ENCODE data around the gene ZFP69.

ZFP69 gene

DNA sequence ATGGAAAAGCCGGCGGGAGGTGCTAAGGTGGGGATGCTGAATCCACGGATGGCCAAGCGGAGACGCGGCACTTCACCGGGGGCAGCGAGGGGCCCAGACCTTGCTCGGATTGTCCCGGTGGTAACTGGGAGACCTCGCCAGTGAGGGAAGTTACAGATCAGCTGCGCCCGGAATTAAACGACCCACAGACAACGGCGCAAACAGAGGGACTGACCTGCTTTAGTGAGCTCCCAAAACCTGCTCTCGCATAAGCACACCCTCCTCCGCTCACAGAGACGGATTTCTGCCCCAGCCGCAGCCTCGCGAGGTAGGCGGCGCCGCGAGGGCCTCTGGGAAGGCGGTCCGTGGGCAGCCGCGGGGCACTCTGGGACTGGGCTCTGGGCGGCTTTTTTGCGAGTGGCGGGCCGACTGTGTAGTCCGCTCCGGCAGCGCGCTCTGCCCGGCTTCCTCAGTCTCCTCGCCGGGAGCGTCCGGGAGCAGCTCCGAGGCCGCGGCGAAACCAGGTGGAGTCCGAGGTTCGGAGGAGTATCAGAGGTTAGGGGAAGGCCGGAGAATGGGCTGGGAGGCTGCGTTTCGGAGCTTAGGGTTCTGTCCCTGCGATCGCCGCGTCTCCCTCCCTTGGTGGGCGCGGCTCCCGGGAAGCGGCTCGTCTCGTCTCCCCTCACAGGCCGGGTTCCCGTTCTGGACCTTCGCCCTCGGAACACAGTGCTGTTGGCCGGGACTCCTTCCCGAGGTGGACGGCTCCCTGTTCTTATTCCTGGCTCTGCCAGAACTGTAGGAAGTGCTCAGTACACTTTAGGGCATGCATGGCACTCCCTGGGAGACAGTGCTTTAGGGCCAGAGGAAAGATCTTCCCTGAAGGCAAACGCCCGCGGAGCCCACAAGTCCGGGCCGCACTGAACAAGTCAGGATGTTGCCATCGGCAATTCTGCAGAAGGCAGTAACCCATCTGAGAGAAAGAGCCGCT lies 31.6 kb downstream of the ZFP69 start, which contains the start of gene EXO5 (continued):
- TF ChIP-seq, protein P1, sequence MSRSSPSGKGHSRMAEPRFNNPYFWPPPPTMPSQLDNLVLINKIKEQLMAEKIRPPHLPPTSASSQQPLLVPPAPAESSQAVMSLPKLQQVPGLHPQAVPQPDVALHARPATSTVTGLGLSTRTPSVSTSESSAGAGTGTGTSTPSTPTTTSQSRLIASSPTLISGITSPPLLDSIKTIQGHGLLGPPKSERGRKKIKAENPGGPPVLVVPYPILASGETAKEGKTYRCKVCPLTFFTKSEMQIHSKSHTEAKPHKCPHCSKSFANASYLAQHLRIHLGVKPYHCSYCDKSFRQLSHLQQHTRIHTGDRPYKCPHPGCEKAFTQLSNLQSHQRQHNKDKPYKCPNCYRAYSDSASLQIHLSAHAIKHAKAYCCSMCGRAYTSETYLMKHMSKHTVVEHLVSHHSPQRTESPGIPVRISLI (tag by site-specific recombination; IDR thresholded peaks at IDR 0.05), result peak; percentile 83
- TF ChIP-seq BCL11B (tag by site-specific recombination; IDR thresholded peaks at IDR 0.05; ENCODE audit: low read depth) (no peak), ZNF48 (tag by site-specific recombination; IDR thresholded peaks at IDR 0.05) (no peak), ZNF76 (tag by site-specific recombination; IDR thresholded peaks at IDR 0.05; ENCODE audit: borderline replicate concordance, low read depth) (peak; percentile 98), ZNF423 (tag by site-specific recombination; IDR thresholded peaks at IDR 0.05) (no peak), HOXA7 (CRISPR knock-in tag; IDR thresholded peaks at IDR 0.05; ENCODE audit: borderline replicate concordance) (no peak), SP2 (tag by site-specific recombination; IDR thresholded peaks at IDR 0.05) (peak; percentile 74), ZSCAN16 (tag by site-specific recombination; IDR thresholded peaks at IDR 0.05) (no peak), ZFP37 (tag by site-specific recombination; IDR thresholded peaks at IDR 0.05) (peak; percentile 86), ZBTB8A (tag by site-specific recombination; IDR thresholded peaks at IDR 0.05) (peak; percentile 84), YY2 (tag by site-specific recombination; IDR thresholded peaks at IDR 0.05) (no peak), ZNF521 (tag by site-specific recombination; IDR thresholded peaks at IDR 0.05) (no peak), ZNF266 (tag by site-specific recombination; IDR thresholded peaks at IDR 0.05; ENCODE audit: low read depth) (no peak), ZNF670 (tag by site-specific recombination; IDR thresholded peaks at IDR 0.05; ENCODE audit: low read depth) (no peak), ZNF223 (tag by site-specific recombination; IDR thresholded peaks at IDR 0.05) (no peak), ZNF548 (tag by site-specific recombination; IDR thresholded peaks at IDR 0.05) (no peak), ZNF571 (tag by site-specific recombination; IDR thresholded peaks at IDR 0.05) (no peak), ZNF561 (tag by site-specific recombination; IDR thresholded peaks at IDR 0.05; ENCODE audit: borderline replicate concordance) (0 out of 2 replicates have a peak, but pooled peaks have one; percentile 61), ZNF132 (tag by site-specific recombination; IDR thresholded peaks at IDR 0.05; ENCODE audit: borderline replicate concordance) (no peak), ZNF274 (IDR thresholded peaks at IDR 0.05; ENCODE audit: low read length) (no peak), ZNF274 (tag by site-specific recombination; IDR thresholded peaks at IDR 0.05; ENCODE audit: borderline replicate concordance) (no peak)
- TF ChIP-seq, protein P2, sequence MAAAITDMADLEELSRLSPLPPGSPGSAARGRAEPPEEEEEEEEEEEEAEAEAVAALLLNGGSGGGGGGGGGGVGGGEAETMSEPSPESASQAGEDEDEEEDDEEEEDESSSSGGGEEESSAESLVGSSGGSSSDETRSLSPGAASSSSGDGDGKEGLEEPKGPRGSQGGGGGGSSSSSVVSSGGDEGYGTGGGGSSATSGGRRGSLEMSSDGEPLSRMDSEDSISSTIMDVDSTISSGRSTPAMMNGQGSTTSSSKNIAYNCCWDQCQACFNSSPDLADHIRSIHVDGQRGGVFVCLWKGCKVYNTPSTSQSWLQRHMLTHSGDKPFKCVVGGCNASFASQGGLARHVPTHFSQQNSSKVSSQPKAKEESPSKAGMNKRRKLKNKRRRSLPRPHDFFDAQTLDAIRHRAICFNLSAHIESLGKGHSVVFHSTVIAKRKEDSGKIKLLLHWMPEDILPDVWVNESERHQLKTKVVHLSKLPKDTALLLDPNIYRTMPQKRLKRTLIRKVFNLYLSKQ (tag by site-specific recombination; IDR thresholded peaks at IDR 0.05; ENCODE audit: borderline replicate concordance), result no peak
- TF ChIP-seq, protein P3, sequence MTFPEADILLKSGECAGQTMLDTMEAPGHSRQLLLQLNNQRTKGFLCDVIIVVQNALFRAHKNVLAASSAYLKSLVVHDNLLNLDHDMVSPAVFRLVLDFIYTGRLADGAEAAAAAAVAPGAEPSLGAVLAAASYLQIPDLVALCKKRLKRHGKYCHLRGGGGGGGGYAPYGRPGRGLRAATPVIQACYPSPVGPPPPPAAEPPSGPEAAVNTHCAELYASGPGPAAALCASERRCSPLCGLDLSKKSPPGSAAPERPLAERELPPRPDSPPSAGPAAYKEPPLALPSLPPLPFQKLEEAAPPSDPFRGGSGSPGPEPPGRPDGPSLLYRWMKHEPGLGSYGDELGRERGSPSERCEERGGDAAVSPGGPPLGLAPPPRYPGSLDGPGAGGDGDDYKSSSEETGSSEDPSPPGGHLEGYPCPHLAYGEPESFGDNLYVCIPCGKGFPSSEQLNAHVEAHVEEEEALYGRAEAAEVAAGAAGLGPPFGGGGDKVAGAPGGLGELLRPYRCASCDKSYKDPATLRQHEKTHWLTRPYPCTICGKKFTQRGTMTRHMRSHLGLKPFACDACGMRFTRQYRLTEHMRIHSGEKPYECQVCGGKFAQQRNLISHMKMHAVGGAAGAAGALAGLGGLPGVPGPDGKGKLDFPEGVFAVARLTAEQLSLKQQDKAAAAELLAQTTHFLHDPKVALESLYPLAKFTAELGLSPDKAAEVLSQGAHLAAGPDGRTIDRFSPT (tag by site-specific recombination; IDR thresholded peaks at IDR 0.05), result peak; percentile 82
- TF ChIP-seq, protein P4, sequence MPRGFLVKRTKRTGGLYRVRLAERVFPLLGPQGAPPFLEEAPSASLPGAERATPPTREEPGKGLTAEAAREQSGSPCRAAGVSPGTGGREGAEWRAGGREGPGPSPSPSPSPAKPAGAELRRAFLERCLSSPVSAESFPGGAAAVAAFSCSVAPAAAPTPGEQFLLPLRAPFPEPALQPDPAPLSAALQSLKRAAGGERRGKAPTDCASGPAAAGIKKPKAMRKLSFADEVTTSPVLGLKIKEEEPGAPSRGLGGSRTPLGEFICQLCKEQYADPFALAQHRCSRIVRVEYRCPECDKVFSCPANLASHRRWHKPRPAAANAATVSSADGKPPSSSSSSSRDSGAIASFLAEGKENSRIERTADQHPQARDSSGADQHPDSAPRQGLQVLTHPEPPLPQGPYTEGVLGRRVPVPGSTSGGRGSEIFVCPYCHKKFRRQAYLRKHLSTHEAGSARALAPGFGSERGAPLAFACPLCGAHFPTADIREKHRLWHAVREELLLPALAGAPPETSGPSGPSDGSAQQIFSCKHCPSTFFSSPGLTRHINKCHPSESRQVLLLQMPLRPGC (tag by site-specific recombination; IDR thresholded peaks at IDR 0.05), result 0 out of 2 replicates have a peak, but pooled peaks have one; percentile 43
- TF ChIP-seq, protein P5, sequence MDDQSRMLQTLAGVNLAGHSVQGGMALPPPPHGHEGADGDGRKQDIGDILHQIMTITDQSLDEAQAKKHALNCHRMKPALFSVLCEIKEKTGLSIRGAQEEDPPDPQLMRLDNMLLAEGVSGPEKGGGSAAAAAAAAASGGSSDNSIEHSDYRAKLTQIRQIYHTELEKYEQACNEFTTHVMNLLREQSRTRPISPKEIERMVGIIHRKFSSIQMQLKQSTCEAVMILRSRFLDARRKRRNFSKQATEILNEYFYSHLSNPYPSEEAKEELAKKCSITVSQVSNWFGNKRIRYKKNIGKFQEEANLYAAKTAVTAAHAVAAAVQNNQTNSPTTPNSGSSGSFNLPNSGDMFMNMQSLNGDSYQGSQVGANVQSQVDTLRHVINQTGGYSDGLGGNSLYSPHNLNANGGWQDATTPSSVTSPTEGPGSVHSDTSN (CRISPR knock-in tag; IDR thresholded peaks at IDR 0.05), result 0 out of 2 replicates have a peak, but pooled peaks have one; percentile 52
- TF ChIP-seq, protein P6, sequence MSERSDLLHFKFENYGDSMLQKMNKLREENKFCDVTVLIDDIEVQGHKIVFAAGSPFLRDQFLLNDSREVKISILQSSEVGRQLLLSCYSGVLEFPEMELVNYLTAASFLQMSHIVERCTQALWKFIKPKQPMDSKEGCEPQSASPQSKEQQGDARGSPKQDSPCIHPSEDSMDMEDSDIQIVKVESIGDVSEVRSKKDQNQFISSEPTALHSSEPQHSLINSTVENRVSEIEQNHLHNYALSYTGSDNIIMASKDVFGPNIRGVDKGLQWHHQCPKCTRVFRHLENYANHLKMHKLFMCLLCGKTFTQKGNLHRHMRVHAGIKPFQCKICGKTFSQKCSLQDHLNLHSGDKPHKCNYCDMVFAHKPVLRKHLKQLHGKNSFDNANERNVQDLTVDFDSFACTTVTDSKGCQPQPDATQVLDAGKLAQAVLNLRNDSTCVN (tag by site-specific recombination; optimal IDR thresholded peaks at IDR 0.05), result peak; percentile 71
- TF ChIP-seq, protein P7, sequence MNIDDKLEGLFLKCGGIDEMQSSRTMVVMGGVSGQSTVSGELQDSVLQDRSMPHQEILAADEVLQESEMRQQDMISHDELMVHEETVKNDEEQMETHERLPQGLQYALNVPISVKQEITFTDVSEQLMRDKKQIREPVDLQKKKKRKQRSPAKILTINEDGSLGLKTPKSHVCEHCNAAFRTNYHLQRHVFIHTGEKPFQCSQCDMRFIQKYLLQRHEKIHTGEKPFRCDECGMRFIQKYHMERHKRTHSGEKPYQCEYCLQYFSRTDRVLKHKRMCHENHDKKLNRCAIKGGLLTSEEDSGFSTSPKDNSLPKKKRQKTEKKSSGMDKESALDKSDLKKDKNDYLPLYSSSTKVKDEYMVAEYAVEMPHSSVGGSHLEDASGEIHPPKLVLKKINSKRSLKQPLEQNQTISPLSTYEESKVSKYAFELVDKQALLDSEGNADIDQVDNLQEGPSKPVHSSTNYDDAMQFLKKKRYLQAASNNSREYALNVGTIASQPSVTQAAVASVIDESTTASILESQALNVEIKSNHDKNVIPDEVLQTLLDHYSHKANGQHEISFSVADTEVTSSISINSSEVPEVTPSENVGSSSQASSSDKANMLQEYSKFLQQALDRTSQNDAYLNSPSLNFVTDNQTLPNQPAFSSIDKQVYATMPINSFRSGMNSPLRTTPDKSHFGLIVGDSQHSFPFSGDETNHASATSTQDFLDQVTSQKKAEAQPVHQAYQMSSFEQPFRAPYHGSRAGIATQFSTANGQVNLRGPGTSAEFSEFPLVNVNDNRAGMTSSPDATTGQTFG (tag by site-specific recombination; IDR thresholded peaks at IDR 0.05; ENCODE audit: borderline replicate concordance), result no peak
